PFSK-1 (cell line): Measurements from ENCODE around the gene GTF2F1.

Experiments
- FOXP2 ChIP-seq: optimal IDR thresholded peaks from 2 replicates; pipeline ENCODE3; 2011; ENCODE audit warnings: borderline replicate concordance, control low read depth, inconsistent platforms; ENCODE audit not compliant: insufficient read depth; ENCODE audit errors: extremely low read length, extremely low read depth
- POLR2AphosphoS5 ChIP-seq: IDR thresholded peaks from 2 replicates; pipeline ENCODE4 v1.6.1; 2012; ENCODE audit warnings: low read depth, mild to moderate bottlenecking, control low read depth, low read length, moderate library complexity
- SIN3A ChIP-seq: IDR thresholded peaks from 2 replicates; pipeline ENCODE4 v1.6.1; 2012; ENCODE audit warnings: mild to moderate bottlenecking, low read length, moderate library complexity, borderline replicate concordance; ENCODE audit not compliant: insufficient read depth
- TAF1 ChIP-seq: IDR thresholded peaks from 2 replicates; pipeline ENCODE4 v1.6.1; 2012; ENCODE audit warnings: low read length, control low read depth, borderline replicate concordance; ENCODE audit not compliant: insufficient read depth
- TF ChIP-seq, protein P1 (sequence below), 2 experiments: IDR thresholded peaks; 2 replicates each; pipeline versions ENCODE4 v1.6.1 to v1.8.0; 2011 to 2012; ENCODE audit warnings: low read depth in 2 of 2, low read length in 2 of 2, control low read depth in 1 of 2, inconsistent platforms in 1 of 2, mild to moderate bottlenecking in 1 of 2, moderate library complexity in 1 of 2; ENCODE audit not compliant: insufficient read depth in 1 of 2

The GTF2F1 gene

DNA sequence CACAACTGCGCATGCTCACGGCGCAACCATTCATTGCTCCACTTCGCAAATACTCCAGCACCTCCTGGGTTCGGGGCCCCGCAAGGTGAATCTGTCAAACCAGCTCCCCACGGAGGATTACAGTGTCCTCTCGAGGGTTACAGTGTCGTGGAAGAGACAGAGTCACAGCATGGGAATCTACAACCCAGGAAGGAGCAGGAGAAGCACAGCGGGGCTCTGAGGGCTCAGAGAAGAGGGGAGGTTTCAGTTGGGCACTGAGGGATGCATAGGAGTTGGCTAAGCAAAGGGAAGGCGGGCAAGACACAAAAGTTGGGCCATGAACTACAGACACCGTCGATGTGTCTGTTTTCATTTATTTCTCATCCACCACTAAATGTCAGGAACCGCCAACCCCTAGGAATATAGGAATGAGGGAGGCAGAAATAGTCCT is 1.0 kb upstream of the GTF2F1 start:
- peak; percentile 31; the same call in 1 of the 2 replicates for TF ChIP-seq POLR2AphosphoS5
- TF ChIP-seq, protein P1, sequence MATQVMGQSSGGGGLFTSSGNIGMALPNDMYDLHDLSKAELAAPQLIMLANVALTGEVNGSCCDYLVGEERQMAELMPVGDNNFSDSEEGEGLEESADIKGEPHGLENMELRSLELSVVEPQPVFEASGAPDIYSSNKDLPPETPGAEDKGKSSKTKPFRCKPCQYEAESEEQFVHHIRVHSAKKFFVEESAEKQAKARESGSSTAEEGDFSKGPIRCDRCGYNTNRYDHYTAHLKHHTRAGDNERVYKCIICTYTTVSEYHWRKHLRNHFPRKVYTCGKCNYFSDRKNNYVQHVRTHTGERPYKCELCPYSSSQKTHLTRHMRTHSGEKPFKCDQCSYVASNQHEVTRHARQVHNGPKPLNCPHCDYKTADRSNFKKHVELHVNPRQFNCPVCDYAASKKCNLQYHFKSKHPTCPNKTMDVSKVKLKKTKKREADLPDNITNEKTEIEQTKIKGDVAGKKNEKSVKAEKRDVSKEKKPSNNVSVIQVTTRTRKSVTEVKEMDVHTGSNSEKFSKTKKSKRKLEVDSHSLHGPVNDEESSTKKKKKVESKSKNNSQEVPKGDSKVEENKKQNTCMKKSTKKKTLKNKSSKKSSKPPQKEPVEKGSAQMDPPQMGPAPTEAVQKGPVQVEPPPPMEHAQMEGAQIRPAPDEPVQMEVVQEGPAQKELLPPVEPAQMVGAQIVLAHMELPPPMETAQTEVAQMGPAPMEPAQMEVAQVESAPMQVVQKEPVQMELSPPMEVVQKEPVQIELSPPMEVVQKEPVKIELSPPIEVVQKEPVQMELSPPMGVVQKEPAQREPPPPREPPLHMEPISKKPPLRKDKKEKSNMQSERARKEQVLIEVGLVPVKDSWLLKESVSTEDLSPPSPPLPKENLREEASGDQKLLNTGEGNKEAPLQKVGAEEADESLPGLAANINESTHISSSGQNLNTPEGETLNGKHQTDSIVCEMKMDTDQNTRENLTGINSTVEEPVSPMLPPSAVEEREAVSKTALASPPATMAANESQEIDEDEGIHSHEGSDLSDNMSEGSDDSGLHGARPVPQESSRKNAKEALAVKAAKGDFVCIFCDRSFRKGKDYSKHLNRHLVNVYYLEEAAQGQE (IDR thresholded peaks at IDR 0.05; ENCODE audit: insufficient read depth in 1 of 2, low read depth in 2 of 2, low read length in 2 of 2) = no peak
- no peak; the same call in 1 of the 2 replicates for TF ChIP-seq TAF1
- TF ChIP-seq SIN3A = 0 out of 2 replicates have a peak, but pooled peaks have one; percentile 7
- no peak for TF ChIP-seq FOXP2

DNA sequence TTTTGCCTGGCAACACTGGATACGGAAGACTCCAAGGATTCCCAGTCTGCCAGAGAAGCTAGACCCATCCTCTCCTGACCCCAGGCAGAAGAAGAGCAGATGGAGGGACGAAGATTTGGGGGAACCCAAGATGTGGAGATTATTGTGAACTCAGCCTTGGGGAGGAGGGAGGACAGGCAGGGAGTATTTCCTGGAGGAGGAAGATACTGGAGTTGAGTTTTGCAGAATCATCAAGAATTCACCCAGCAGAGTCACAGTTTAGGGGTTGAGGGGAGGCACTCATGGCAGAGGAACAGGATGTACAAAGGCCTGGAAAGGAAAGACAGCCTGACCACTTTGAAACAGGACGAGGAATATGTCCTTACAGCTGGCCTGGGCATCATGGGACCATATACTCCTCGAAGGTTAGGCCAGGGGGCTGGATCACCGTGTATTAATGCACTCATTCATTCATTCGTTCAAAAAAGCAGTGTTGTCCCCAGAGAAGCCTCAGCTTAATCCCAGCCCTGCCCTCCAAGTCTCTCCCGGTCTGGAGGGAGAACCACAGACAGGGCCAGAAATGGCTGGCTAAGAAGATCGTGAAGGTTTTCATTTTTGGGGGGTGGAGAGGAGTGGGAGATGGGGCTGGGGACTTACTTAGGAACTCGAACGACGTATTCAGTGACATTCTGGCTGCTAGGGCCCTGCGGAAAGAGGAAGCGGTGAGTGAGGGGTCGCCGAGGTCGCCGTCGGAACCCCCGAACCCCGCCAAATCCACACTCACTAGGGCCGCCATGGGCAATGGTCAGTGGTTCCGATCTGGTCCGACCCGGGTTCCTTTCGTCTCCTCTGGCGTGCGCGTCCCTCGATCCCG is 517 bp downstream of the GTF2F1 start:
- TF ChIP-seq POLR2AphosphoS5 (no peak), SIN3A (no peak), TAF1 (no peak), FOXP2 (no peak)
- TF ChIP-seq, protein P1 (IDR thresholded peaks at IDR 0.05; ENCODE audit: insufficient read depth in 1 of 2, low read depth in 2 of 2, low read length in 2 of 2) = no peak

DNA sequence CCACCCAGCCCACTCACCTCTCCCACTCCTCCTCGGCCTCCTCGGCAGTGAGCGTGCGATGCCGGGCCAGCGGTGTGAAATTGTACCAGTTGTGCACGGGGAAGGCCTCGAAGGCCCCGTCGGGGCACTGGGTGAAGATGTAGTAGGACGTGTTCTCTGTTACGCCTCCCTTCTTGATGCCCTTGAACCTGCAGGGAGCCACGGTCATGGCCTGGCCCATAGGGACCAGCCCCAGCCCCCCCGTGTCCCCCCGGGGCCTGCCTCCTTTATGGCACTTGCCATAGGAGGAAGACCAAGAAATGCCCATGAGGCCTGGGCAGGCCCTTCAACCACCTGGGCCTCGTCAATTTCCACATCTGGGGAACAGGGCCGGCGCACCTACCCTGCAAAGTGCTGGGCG is 5.6 kb downstream of the GTF2F1 start:
- no peak for TF ChIP-seq FOXP2
- no peak for TF ChIP-seq SIN3A
- TF ChIP-seq, protein P1 (IDR thresholded peaks at IDR 0.05; ENCODE audit: insufficient read depth in 1 of 2, low read depth in 2 of 2, low read length in 2 of 2) = no peak
- no peak for TF ChIP-seq TAF1
- no peak for TF ChIP-seq POLR2AphosphoS5

DNA sequence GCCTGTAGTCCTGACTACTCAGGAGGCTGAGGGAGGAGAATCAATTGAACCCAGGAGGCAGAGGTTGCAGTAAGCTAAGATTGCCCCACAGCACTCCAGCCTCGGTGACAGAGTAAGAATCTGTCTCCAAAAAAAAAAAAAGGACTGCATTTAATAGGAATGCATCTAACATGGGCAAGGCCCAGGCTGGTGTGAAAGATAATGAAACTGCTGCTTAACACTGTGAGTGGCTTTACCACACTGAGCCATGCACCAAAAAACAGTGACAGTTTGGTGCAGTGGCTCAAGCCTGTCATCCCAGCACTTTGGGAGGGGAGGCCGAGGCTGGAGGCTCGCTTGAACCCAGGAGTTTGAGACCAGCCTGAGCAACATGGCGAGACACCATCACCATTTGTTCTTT is 8.6 kb downstream of the GTF2F1 start:
- TF ChIP-seq, protein P1 (IDR thresholded peaks at IDR 0.05; ENCODE audit: insufficient read depth in 1 of 2, low read depth in 2 of 2, low read length in 2 of 2) = no peak
- TF ChIP-seq TAF1 (no peak), SIN3A (no peak)
